Urinary bladder (tissue), 4 donors: ENCODE results near the gene TNFSF8. TPM values are rescaled to one million over a fixed set of nuclear protein-coding genes. Genes with fewer than 3 reads are reported as not detected.

Experiments used
- DNase-seq: peaks from one replicate; pipeline ENCODE4 v3.0.0-alpha.2; 2015; ENCODE audit errors: extremely low spot score
- H3K27ac ChIP-seq: one replicate; pipeline ENCODE4 v1.5.1; 2013; ENCODE audit warnings: low read depth, mild to moderate bottlenecking, moderate library complexity
- H3K36me3 ChIP-seq: one replicate; pipeline ENCODE4 v1.6.1; 2013; ENCODE audit warnings: mild to moderate bottlenecking, moderate library complexity; ENCODE audit not compliant: insufficient read depth
- H3K4me1 ChIP-seq: one replicate; pipeline ENCODE4 v1.6.1; 2013; ENCODE audit warnings: mild to moderate bottlenecking, moderate library complexity; ENCODE audit not compliant: insufficient read depth
- H3K4me3 ChIP-seq: one replicate; pipeline ENCODE4 v1.5.1; 2013; ENCODE audit warnings: low read depth, low read length
- WGBS: extraction: QIAGEN DNeasy Blood & Tissue Kit; methylation state at CpG from one replicate; pipeline ENCODE4 v1.1.7; 2013; 5-methylcytosine and 5-hydroxymethylcytosine counted together
- polyA plus RNA-seq: library from polyadenylated mRNA; stranded (reverse); fragments of 200-250 nt; gene quantifications from one replicate; pipeline ENCODE4 v1.2.3, GENCODE V29; 2013
- total RNA-seq: library from RNA; depleted of rRNA; stranded (reverse); fragments of >200 nt; gene quantifications from one replicate; pipeline ENCODE4 v1.2.3, GENCODE V29; 2014
- donor health status: healthy with polysubstance abuse.
- donor health status: healthy.

TNFSF8 gene
- total and polyA plus RNA-seq, 2 donors = 1.4 to 2.3 TPM

GRCh38 chr9:114894206-114894605, 36.2 kb downstream of the TNFSF8 start:
- Histone ChIP-seq H3K4me3 (no peak overlapping the region), H3K4me1 (no peaks in the 10 kb centered on the region), H3K27ac (no peak overlapping the region), H3K36me3 (no peaks in the 10 kb centered on the region)
- no peak for DNase-seq
- WGBS = 76% methylated on average over 3 of the region's 3 CpGs

- DNase-seq = no peak
- Histone ChIP-seq H3K4me3 (no peak overlapping the region), H3K36me3 (no peaks in the 10 kb centered on the region), H3K4me1 (no peaks in the 10 kb centered on the region), H3K27ac (no peak overlapping the region)
- 86% methylated on average over 4 of the region's 4 CpGs for WGBS
Measured at GRCh38 chr9:114893221-114894010, 37.0 kb downstream of the TNFSF8 start.

GRCh38 chr9:114889802-114890224, 40.6 kb downstream of the TNFSF8 start:
- H3K4me1 ChIP-seq = no peaks in the 10 kb centered on the region
- no peak for DNase-seq
- no peak overlapping the region for H3K27ac ChIP-seq
- 76% methylated on average over 3 of the region's 3 CpGs for WGBS
- H3K4me3 ChIP-seq = no peak overlapping the region
- no peaks in the 10 kb centered on the region for H3K36me3 ChIP-seq

- Histone ChIP-seq H3K4me1 (no peaks in the 10 kb centered on the region), H3K4me3 (no peak overlapping the region), H3K27ac (no peak overlapping the region), H3K36me3 (no peaks in the 10 kb centered on the region)
- 65% methylated on average over 4 of the region's 4 CpGs for WGBS
- DNase-seq = no peak
Measured at GRCh38 chr9:114888607-114889006, 41.8 kb downstream of the TNFSF8 start.

GRCh38 chr9:114887963-114888362, 42.4 kb downstream of the TNFSF8 start:
- WGBS = 93% methylated on average over 2 of the region's 2 CpGs
- H3K36me3 ChIP-seq = no peaks in the 10 kb centered on the region
- no peak overlapping the region for H3K4me3 ChIP-seq
- DNase-seq = no peak
- no peaks in the 10 kb centered on the region for H3K4me1 ChIP-seq
- no peak overlapping the region for H3K27ac ChIP-seq

GRCh38 chr9:114884787-114885452, 45.5 kb downstream of the TNFSF8 start:
- Histone ChIP-seq H3K27ac (peak overlapping the region; percentile 68), H3K4me3 (no peak overlapping the region), H3K4me1 (no peaks in the 10 kb centered on the region), H3K36me3 (no peaks in the 10 kb centered on the region)
- no peak for DNase-seq
- 75% methylated on average over 8 of the region's 8 CpGs for whole genome bisulfite sequencing

DNA sequence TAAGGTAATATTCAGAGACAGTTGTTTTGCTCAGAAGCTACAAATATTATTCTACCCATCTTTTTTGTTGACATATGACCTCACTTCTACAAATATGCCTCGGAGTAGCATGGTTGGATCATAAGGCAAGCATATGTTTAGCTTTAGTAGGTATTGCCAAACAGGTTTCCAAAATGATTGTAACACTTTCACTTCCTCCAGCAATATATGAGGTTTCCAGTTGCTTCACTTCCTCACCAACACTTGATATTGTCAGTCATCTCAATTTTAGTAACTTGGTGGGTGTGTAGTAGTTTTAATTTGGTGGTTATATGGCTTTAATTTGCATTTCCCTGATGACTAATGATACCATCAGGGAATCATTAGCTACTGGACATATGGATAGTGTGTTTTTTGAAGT, 46.7 kb downstream of the TNFSF8 start:
- DNase-seq = no peak
- Histone ChIP-seq H3K4me1 (no peaks in the 10 kb centered on the region), H3K4me3 (no peak overlapping the region), H3K36me3 (no peaks in the 10 kb centered on the region), H3K27ac (no peak overlapping the region)
- 74% methylated on average over 1 of the region's 1 CpG for WGBS

DNA sequence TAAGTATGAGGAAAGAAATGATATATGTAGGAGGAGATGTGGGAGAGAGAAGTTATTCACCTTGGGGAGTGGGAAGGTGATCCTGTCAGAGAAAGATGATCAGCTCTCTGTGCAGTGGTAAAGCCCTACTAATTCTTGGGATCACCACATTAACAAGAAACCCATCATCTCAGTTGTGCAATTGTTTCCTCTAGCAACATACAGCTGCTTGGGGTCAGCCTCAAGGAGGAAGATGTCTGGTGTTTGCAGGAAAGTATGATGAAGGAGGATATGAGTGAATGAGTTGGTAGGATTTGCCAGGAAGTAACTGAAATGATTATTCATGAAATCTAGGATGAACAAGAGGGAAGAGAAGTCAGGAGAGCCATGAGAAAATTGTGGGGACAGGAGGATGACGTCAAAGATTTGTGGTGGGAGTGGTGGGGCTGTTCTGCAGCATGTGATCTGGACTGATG, 50.1 kb downstream of the TNFSF8 start:
- no peaks in the 10 kb centered on the region for H3K36me3 ChIP-seq
- no peak overlapping the region for H3K4me3 ChIP-seq
- no peaks in the 10 kb centered on the region for H3K4me1 ChIP-seq
- WGBS = 70% methylated on average over 1 of the region's 1 CpG
- no peak for DNase-seq
- no peak overlapping the region for H3K27ac ChIP-seq

DNA sequence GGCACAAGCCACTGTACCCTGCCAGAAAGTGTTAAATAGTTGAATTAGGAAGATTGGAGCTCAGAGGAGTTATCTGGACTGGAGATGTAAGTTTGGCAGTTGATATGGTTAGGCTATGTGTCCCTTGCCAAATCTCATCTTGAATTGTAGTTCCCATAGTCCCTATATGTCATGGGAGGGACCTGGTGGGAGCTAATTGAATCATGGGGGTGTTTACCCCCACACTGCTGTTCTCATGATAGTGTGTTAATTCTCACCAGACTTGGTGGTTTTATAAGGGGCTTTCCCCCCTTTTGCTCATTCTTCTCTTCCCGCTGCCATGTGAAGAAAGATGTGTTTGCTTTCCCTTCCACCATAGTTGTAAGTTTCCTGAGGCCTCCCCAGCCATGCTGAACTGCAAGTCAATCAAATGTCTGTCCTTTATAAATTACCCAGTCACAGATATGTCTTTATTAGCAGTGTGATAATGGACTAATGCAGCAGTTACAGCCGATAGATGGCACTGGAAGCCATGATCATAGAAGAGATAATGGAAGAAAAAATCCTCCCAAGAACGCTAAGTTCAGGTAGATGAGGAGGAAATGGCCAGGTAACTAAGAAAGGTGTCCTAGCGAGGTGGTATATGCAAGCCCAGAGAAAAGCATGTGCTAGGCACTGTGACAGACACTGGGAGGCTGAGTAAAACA, 51.4 kb downstream of the TNFSF8 start:
- H3K4me1 ChIP-seq = no peaks in the 10 kb centered on the region
- no peak for DNase-seq
- no peaks in the 10 kb centered on the region for H3K36me3 ChIP-seq
- no peak overlapping the region for H3K4me3 ChIP-seq
- no peak overlapping the region for H3K27ac ChIP-seq
- WGBS = 90% methylated on average over 4 of the region's 4 CpGs

DNA sequence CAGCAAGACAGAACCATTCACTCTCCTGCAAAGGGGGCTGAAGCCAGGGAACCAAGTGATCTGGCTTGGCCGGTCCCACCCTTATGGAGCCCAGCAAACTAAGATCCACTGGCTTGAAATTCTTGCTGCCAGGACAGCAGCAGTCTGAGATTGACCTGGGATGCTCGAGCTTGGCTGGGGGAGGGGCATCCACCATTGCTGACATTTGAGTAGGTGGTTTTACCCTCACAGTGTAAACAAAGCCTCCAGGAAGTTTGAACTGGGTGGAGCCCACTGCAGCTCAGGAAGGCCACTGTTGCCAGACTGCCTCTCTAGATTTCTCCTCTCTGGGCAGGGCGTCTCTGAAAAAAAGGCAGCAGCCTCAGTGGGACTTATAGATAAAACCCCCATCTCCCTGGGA, 60.5 kb downstream of the TNFSF8 start:
- Histone ChIP-seq H3K4me3 (no peak overlapping the region), H3K36me3 (no peaks in the 10 kb centered on the region), H3K4me1 (no peaks in the 10 kb centered on the region), H3K27ac (no peak overlapping the region)
- DNase-seq = no peak
- WGBS = 58% methylated on average over 3 of the region's 3 CpGs

GRCh38 chr9:114869378-114869777, 61.0 kb downstream of the TNFSF8 start:
- no peak for DNase-seq
- Histone ChIP-seq H3K4me1 (no peaks in the 10 kb centered on the region), H3K4me3 (no peak overlapping the region), H3K36me3 (no peaks in the 10 kb centered on the region), H3K27ac (no peak overlapping the region)
- WGBS = 92% methylated on average over 5 of the region's 5 CpGs

- Histone ChIP-seq H3K4me1 (no peaks in the 10 kb centered on the region), H3K36me3 (no peaks in the 10 kb centered on the region), H3K27ac (no peak overlapping the region), H3K4me3 (no peak overlapping the region)
- 84% methylated on average over 5 of the region's 5 CpGs for WGBS
- DNase-seq = no peak
Measured at GRCh38 chr9:114867327-114867726, 63.1 kb downstream of the TNFSF8 start.

DNA sequence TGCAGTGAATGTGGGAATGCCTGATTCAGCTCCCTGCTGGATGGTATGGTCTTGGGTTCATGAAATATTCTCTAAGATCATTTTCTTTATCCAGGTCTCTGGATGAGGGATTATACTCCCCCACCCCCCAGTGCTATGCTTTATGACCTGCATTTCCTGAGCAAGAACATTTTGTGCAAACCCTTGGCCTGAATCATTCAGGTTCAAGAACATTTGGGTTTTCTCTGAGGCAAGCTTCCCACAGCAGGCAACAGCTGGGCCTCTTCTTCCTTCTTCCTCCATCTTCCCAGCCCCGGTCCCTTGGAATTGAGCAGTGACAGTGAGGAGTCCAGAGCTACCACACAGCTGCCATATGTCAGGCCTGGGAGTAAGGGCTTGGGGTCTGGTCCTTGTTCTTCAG, 65.9 kb downstream of the TNFSF8 start:
- no peak overlapping the region for H3K4me3 ChIP-seq
- no peak overlapping the region for H3K27ac ChIP-seq
- H3K36me3 ChIP-seq = no peaks in the 10 kb centered on the region
- H3K4me1 ChIP-seq = no peaks in the 10 kb centered on the region
- 43% methylated on average over 1 of the region's 1 CpG for WGBS
- DNase-seq = no peak
